SK-N-DZ (cell line): ENCODE data around the gene PDIA5.

Source experiments
- DNase-seq: peaks from one replicate; pipeline ENCODE4 v3.0.0-alpha.2; 2015; ENCODE audit warnings: low spot score

The PDIA5 gene

DNA sequence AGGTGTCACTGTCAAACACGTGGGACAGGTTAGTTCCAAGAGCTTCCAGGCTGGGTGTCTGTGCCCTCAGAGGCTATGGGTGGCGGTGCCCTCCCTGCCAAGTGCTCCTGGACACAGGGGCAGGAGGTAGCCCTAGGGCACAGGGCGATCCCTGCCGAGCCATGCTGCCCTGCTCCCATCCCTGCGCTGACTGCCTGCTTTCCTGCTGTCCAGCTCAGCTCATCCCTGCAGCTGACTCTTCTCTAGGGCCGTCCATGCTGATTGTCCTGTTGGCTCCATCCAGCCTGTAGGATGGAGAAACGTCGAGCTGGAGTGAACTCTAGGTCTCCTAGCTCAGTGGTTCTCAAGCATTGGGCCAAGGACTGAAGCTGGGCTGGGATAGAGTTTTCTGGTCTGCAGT, 3.7 kb downstream of the PDIA5 start:
- DNase-seq = no peak

DNA sequence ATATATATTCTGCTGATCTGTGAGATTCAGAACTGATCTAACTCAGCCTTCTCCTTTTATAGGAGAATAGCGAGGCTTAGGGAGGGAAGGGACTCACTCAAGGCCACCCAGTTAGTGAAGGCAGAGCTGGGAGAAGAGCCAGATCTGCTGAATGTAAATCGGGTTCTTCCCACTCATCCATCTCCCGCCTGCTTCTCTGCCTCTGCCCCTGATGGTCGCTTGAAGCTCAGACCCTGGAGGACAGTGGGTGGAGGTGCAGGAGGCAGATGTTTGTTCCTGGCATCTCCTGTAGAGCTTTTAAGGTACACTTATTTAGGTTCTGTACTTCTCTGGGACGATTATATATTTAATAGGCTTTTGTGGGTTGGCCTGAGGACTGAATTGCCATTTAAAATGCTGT, 4.3 kb downstream of the PDIA5 start:
- DNase-seq = peak; percentile 78

DNA sequence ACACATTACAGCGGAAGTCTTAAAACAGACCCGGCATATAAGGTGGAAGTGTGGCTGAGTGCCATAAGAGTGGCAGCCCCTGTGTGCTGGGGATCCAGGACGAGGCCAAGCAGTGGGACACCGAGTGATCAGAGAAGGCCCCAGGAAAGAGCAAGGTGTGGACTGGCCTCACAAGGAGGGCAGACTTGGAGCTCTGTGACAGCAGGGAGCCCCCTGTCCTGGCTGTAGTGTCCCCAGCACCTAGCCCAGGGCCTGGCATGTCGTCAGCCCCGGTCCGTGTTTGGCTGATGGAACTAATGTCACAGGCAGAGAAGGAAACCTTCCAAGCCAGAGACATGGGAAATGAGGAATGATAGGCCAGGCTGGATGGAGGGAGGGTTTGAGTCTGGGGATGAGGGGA, 4.8 kb downstream of the PDIA5 start:
- DNase-seq = no peak

DNA sequence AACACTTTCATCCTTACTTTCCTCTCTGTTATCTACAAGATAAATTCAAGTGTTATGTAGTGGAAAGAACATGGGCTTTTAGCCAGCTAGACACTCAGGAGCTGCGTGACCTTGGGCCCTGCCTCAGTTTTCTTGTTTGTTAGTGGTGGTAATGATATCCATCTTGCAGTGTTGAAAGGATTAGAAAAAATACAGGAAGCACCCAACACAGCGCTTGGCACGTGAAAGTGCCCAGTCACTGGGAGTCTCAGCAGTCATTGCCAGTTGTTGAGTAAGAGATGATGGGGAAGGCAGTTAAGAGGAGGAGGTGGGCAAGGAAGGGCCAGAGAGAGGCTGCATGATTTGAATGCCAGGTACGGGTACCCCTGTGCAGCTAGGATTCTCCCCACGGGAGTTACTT, 5.3 kb downstream of the PDIA5 start:
- no peak for DNase-seq

DNA sequence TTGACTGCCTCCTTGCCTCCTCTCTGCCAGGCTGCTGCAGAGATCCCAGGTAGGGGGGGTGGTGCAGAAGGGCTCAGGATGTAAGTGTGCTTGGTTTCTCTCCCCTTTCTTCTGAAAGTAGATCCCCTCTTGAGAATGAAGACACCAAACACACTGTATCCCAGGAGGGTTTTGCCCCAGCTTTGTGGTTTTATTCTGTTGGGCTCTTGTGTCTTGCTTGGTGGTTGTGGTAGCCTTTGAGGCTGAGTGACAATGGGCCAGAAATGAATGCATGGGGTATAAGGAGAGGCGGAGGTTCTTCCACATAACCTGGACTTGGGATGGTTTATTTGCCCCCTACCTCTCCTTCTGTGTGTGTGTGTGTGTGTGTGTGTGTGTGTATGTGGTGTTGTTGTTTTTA, 5.7 kb downstream of the PDIA5 start:
- no peak for DNase-seq

DNA sequence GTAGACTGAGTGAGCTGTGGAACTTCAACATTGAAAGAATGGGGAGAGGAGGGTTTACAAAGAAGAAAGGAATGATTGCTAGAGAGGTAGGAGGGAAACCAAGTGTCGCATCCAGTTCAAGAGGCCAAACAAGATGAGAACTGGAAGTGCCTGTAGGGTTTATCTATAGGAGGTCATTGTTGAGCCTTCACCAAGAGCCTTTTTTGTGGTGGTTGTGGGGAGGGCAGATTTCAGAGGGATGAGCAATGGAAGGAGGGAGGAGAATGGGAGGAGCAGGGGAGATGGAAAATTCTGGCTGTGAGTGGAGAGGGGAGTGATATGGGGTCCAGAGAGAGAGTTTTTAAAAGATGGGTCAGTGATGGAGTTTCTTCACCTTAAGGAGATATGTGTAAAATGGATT, 8.5 kb downstream of the PDIA5 start:
- no peak for DNase-seq

DNA sequence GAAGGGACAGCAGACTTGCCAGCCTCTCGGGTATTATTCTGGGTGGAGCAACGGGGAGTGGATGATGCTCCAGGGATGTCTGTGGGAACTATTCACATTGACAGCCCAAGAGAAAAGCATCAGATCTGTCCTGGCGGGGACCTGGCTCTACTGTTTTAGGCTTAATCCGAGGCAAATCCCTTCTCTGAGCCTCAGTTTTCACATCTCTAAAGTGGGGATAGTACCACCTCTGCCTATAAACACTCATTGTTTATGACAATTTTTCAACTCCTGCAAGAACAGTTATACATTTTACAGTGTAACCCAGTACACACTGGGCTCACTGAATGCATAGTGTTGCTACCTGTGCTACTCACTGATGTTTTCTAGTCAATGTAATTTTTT, 9.3 kb downstream of the PDIA5 start:
- DNase-seq = no peak

DNA sequence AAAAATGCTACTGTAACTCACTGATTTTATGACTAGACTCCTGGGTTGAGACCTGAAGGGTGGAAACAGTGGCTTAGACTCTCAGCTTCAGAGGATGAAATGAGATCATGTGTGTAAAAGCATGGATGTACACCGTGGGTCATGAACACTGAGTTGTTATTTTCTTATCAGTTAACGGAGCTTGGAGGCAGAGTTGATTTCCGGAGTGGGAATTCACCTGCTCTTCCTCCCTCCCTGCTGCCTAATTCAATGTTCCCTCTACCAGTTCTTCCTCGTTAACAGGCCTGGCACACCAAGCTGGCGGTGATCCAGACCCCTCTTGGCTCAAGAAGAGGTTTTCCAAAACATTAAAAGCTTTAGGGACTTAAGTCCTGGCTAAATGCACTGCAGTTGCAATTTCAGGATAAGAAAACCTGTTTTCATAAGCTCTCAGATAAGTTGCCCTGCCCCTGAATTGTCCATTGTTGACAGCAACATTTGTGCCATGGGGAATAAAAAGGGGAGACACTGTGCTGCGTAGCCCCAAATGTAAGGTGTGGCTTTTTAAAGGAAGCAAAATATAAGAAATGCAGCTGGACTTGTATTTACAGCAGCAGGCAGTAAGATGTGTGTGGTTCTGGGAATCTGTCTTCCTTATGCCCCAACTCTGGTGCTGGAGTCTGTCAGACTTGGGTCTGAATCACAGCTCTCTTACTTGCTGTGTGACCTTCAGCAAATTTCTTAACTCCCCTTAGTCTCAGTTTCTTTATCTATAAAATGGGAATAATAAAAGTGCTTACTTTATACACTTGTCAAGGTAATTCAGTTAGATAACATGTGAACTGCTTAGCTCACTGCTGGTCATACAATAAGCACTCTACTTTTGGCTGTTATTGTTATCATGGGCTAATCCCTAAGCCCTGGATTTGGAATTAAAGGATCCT, 9.9 kb downstream of the PDIA5 start:
- no peak for DNase-seq

DNA sequence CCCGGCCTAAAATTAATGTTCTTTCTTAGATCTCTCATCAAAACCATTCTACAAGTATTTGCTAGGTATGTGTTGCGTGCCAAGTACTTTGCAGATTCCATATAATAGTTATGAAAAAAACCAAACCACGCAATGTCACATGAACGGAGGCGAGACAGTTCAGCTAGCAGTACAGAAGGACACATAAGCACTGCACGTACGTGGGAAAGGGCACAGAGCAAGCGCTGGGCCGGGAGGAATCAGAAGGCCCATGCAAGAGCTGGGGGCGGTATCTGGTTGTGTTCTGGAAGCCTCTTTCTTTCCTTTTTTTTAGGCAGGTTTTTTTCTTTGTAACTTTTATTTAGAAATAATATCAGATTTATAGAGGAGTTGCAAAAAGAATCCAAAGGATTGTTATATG, 11.3 kb downstream of the PDIA5 start:
- DNase-seq = no peak

DNA sequence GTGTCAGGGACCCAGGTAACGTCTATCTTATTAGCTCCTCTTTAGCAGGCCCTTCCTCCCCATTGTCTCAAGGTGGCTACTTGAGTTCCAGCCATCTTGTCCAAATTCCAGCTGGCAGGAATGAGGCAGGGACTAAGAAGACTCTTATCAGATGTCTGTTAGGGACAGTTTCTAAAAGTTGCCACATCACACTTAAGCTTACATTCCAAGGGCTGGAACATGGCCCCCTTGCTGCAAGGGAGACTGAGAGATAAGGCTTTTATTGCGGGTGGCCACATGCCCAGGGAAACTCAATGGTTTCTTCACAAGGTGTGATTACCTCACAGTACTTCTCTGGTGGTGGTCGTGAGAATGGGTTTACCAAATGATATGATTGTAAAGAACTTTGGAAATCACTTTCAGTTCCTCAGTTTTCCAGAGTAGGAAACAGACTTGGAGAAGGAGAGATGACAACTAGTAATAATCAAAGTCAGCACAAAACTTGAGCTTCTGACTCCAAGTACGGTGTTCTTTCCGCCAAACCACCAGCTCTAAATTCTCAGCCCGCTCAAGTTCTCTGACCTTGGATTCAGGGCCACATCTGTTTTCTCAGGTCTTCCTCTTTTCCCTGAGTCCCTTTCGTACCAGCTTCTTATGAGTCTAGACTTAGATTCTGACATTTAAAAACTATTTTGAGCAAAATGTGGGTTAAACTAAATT, 14.2 kb downstream of the PDIA5 start:
- DNase-seq = no peak

DNA sequence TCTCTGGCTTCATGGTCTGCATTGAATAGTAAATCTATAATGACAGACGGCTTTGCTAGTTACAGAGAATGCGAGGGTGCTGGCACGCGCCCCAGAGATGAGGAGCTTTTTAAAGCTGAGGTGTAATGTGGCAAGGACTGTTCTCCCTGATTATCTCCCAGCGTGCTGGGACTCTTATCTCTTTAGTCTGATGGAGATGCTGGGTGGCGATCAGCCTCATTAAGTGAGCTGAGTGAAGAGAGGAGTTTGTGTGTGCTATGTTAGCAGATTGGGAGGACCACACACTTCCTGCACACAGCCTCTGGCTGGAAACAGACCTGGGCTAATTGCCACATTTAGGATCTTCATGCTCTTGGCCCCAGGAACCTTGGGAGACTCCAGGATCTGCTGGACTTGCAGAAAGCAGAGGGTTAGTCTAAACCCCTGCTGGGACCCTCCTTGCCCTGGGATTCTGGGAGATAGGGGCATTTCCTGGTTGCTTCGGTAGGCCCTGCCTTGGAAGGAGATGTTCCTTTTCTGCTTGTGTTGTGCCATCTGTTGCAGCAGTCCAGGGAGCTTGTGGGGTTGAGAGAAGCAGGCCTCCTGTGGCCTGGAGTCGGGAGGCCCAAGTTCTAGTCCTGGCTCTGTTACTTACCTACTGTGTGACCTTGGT, 15.0 kb downstream of the PDIA5 start:
- DNase-seq = peak; percentile 80

DNA sequence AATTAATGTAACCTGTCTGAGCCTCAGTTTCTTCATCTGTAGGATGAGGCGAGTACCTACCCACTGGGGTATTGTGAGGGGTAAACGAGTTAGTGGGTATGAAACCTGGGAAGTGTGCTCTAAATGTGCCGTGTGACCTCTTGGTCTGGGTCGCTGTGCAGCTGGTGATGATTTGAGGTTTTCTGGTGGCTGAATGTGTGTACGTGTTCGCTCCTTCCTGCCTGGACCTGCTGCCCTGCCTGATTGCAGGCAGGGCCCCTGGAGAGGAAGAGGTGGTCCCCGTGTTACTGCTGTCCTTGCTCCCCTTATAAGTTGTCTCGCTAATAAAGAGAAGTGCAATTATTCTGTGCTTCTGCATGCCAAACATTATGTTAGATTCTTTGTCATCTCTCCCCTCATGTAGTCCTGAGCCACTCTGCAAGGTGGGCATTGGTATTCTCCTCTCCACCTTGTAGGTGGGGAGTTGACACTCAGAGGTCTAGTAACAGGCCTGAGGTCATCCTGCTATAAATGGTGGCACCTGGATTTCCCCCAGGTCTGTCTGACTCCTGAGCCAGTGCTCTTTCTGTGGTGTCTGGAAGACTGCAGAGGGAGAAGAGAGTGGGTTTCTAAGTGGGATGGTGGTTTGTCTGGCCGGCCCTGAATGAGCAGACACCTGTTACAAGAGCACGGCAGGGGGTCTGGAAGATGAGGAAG, 15.7 kb downstream of the PDIA5 start:
- no peak for DNase-seq

DNA sequence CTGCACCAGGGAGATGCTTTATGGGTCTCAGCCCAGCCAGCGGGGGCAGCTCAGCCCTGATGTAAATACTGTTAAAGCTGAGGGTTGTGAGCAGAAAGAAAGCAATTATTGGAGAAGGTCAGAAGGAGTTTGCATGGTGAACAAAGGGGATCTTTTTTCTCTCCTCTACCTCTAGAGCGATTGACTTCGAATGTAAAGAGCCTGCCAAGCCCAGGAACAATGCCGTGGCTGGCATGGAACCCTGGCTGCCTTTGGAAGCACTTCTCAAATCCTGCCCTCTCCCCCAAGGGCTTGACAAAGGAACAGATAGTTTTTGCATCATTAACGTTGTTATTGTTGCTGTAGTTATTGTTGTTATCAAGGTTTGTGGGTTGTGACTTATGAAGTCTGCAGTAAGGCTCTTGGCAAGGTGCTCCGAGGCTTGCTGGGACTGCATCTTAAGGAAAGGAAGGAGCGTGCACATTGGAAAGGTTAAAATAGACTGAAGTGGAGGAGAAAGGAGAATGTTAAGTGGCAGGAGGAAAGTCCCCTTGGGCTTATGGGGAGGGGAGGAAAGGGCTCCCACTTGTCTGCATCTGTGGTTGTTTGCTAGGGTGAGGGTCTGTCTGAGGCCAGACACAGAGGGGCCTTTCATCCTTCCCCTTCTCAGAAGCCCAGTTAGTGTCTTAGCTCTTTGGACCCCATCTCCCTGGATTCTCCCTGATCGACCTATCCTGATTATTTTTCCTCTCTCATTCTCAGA, 16.7 kb downstream of the PDIA5 start:
- no peak for DNase-seq

DNA sequence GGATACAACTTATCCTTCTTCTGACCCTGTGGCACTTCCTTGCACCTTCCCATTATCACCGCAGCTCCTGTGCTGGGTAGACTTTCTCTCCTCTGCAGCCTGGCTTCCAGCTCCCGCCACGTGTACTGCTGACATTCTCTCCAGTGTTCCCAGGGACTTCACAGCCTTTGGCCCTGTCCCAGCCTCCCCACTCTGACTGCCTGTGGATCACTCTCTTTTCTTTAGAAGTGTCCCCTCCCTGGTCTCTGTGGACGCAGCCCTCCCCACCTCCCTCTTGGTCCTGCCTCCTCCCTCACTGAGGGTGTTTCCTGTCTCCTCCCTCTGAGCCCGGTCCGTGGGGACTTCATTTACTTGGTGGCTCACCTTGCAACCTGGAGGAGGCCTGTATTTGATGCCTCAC, 17.4 kb downstream of the PDIA5 start:
- DNase-seq = no peak

DNA sequence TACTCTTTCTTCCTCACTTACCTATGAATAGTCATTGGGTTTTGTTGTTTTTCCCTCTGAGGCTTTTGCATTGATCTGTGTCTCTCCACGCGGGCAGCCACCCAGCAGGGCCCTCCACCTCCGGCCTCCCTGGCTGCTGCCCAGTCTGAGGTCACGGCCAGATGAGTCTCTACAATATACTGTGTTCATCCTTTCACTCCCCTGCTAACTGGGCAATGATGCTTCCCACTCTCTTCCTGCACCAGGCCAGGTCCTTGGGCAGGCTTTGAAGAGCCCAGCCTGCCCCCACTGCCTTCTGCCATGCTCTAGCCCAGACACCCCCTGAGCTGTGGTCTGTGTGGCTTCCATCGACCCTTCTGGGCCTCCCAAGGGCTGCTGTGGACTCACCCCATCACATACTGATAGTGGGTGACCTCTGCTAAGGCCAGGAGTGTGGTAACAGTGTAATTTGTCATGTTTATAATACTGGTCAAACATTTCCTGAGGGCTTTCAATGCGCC, 18.0 kb downstream of the PDIA5 start:
- DNase-seq = no peak

DNA sequence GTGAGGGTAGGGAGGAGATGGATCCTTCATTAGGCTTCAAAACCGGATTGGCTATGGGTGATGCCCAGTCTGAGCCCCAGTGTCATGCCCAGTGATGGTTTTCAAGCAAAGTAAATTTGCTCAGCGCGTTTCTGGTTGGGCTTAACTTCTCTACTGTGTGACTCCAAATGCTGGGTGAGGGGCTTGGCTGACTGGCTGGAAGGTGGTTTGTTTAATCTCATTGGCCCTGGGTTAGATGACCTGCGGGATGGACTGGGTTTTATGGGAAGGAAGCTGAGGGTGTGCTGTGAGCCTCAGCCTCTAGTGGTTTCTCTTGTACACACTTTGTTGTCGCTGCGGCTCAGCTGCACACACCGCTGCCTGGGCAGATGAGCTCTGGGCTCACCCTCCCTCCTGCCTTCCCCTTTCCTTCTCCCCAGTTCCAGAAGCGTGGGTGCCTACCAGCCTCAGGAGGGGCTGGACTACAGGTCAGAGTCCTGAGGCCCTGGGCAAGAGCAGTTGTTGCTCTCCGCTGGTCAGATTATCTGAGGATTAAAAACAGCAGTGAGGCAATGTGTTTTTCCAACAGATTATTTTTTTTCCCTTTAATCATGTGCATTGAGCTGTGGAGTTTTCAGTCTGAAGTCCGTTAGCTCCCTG, 18.6 kb downstream of the PDIA5 start:
- no peak for DNase-seq

DNA sequence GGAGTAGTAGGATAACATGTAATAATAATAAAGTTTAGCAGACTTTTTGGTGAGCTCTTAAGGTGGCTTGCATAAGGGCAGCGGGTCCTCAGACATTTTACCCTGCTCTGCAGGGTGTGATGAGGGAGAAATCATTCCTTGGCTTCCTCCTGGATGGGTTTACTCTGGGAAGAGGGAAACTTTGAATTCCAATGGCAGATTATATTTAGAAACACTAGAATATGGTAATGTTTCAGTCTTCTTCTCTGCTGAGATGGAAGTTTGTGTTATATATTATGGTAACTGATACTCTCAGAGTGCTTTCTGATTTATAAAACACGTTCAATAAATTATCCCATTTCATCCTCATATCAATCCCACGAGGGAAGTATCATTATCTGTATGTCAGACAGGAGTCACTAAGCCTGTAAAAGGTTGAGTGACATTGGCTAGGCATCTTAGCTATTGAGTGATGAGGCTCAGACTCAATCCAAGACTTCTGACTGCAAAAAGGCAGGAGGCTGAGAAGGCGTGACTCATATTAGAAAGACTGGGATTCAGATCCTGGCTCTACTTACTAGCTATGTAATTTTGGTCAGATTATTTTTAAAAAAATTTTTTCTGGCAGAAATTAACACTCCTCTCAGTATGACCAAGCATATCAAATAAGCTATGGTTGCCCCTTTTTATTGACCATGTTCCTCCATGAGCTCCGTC, 19.3 kb downstream of the PDIA5 start:
- DNase-seq = no peak

DNA sequence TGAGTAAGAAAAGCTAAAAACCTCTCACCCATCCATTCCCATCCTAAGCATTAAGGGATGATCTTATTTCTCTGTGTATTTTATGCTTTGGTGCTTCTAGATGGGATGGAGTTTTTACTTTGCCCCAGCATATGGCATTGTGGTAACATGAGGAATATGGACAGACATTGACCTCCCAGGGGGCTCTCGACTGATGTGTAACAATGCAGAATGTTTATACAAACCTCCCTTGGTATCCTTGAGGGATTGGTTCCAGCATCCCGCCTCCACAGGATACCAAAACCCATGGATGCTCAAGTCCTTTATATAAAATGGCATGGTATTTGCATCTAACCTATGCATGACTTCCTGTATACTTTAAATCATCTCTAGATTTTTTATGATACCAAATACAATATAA, 21.6 kb downstream of the PDIA5 start:
- DNase-seq = no peak

DNA sequence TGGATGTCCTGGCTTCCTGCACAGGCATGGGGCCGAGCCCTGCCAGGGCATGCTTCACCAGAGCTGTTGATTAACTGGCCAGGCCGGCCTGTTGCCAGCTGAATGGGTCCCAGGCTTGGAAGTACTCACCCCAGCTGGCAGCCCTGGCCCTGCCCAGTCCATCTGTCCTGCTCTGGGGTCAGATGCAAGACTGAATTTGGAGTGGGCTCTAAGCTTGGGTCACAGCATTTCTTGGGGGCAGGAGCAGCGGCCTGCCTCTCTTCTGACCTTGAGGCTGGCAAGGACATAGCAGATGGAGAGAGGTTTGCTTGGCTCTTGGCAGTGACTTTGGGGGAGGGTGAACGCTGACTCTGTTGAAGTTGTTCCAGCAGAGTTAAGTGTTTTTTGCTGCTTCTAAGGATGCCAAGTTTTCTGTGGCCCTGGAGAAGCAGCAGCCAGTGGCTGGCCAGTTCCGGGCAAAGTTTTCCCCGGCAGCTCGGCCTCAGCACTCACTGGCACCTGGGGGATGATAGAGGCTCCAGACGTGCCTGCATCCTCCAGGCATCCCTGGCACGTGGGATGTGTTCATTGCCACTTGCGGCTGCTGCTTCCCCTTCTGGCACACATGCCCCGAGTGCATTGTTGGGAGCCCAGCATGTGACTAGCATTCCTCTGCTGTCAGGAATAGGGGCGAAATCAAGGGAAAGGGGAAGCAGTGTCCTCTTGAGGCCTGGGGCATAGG, 22.9 kb downstream of the PDIA5 start:
- DNase-seq = no peak
